Measurements from ENCODE around the gene CAVIN2.

DNA sequence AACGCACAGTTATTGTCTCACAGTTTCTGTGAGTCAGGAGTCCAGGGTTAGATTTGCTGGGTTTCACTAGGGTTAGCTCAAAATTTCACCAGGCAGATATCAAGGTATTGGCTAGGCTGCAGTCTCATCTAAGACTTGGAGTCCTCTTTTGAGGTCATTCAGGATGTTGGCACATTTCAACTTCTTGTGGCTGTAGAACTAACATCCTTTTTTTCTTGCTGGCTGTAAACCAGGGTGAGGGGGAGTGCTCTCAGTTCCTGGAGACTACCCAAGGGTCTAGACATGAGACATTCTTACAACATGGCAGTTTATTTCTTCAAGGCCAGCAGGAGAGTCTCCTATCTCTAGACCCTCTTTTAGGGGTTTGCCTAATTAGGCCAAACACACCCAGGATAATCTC lies 12.8 kb upstream of the CAVIN2 start:
- TF ChIP-seq, protein P1, sequence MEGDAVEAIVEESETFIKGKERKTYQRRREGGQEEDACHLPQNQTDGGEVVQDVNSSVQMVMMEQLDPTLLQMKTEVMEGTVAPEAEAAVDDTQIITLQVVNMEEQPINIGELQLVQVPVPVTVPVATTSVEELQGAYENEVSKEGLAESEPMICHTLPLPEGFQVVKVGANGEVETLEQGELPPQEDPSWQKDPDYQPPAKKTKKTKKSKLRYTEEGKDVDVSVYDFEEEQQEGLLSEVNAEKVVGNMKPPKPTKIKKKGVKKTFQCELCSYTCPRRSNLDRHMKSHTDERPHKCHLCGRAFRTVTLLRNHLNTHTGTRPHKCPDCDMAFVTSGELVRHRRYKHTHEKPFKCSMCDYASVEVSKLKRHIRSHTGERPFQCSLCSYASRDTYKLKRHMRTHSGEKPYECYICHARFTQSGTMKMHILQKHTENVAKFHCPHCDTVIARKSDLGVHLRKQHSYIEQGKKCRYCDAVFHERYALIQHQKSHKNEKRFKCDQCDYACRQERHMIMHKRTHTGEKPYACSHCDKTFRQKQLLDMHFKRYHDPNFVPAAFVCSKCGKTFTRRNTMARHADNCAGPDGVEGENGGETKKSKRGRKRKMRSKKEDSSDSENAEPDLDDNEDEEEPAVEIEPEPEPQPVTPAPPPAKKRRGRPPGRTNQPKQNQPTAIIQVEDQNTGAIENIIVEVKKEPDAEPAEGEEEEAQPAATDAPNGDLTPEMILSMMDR (IDR thresholded peaks at IDR 0.05; ENCODE audit: low read length) = no peak
- no peak for TF ChIP-seq EZH2 (IDR thresholded peaks at IDR 0.05; ENCODE audit: borderline replicate concordance, low read length)

All from OCI-LY1 (cell line).